Activated naive CD4-positive, alpha-beta T cell treated with anti-CD3 and anti-CD28 coated beads, Interleukin-2, amount 50 U/mL, for 72 hours (primary cell): ENCODE measurements around the gene ACP6. TPM values are rescaled to one million over a fixed set of nuclear protein-coding genes. Genes with fewer than 3 reads are reported as not detected.

Source experiments
- ATAC-seq, 2 donors: fragments of 150-1000 bp; cut with Tn5 transposase; 2 replicates each; pipeline ENCODE4 v1.10.0; 2021; ENCODE audit warnings: mild to moderate bottlenecking in 2 of 2, moderate library complexity in 2 of 2
- DNase-seq, 2 donors: peaks; one replicate each; pipeline ENCODE4 v3.0.0; 2021 to 2022; ENCODE audit warnings: low spot score in 2 of 2
- H3K27ac Mint-ChIP-seq, 2 donors: one replicate each; pipeline ENCODE4 v1.8.0; 2022; ENCODE audit warnings: mild to moderate bottlenecking in 2 of 2, mixed read lengths in 2 of 2
- H3K36me3 Mint-ChIP-seq, 2 donors: one replicate each; pipeline ENCODE4 v1.8.0; 2022; ENCODE audit warnings: mixed read lengths in 2 of 2
- H3K9me3 Mint-ChIP-seq, 2 donors: one replicate each; pipeline ENCODE4 v1.8.0; 2022; ENCODE audit warnings: mixed read lengths in 2 of 2
- total RNA-seq, 2 donors: library from RNA; stranded (reverse); gene quantifications; one replicate each; pipeline ENCODE4 v1.2.3, GENCODE V29; 2022

The ACP6 gene
- total RNA-seq, 2 donors from 2014 or later: 9.0 to 19.6 TPM

DNA sequence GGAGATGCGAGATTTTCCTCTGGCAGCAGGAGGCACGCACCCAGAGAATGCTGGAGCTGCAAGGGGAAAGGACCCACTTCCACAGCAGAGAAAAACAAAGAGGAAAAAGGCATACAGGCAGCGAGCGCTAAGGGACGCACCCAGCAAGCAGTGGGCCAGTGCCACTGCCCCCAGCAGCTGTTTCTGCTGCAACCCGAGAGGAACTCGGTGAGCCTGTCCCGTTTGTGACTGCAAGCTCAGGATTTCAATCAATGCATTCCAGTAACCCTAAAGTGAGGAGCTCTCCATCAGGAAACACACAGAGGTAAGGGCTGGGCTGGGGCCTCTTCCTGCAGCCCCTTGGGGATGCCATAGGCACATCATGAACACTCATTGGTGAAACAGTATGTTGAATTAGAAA lies 58.7 kb downstream of the ACP6 start:
- H3K36me3 Mint-ChIP-seq: peaks cover 23 to 30% of the 10 kb centered on the region in 2 donors
- ATAC-seq (no peak), DNase-seq (no peak)
- no peak overlapping the region for H3K27ac Mint-ChIP-seq
- no peaks in the 10 kb centered on the region for H3K9me3 Mint-ChIP-seq

- H3K27ac Mint-ChIP-seq: no peak overlapping the region
- no peaks in the 10 kb centered on the region for H3K9me3 Mint-ChIP-seq
- ATAC-seq: no peak
- DNase-seq: no peak
- peaks cover 21 to 29% of the 10 kb centered on the region in 2 donors for H3K36me3 Mint-ChIP-seq
These were observed 59.3 kb downstream of the ACP6 start for GRCh38 chr1:147611021-147611426.

- H3K9me3 Mint-ChIP-seq: no peaks in the 10 kb centered on the region
- DNase-seq: no peak
- H3K27ac Mint-ChIP-seq: no peak overlapping the region
- H3K36me3 Mint-ChIP-seq: peaks cover 24 to 32% of the 10 kb centered on the region in 2 donors
- ATAC-seq: no peak
These were observed 61.0 kb downstream of the ACP6 start for GRCh38 chr1:147609358-147609757.

DNA sequence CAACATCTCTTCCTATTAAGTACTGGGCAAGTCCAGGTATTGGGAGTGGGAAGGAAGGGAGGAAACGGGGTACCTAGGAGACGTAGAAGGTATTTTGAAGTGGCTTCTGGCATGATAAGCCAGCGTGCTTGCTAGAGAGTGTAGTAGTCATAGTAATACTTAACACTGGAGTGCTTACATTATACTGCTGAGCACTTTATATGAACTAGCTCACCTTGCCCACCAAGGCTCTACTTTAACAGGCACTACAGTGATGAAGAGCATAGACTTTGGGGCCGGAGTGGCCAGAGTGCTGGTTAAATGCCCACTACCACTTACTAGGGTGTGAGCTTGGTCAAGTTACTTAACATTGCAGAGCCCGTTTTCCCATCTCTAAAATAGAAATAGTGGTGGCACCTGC lies 61.7 kb downstream of the ACP6 start:
- Mint-ChIP-seq H3K36me3 (peaks cover 24 to 27% of the 10 kb centered on the region in 2 donors), H3K27ac (no peak overlapping the region), H3K9me3 (no peaks in the 10 kb centered on the region)
- no peak for ATAC-seq
- no peak for DNase-seq

GRCh38 chr1:147605591-147605990 lies 64.7 kb downstream of the ACP6 start:
- ATAC-seq (no peak), DNase-seq (no peak)
- H3K36me3 Mint-ChIP-seq: peaks cover 26 to 33% of the 10 kb centered on the region in 2 donors
- no peaks in the 10 kb centered on the region for H3K9me3 Mint-ChIP-seq
- no peak overlapping the region for H3K27ac Mint-ChIP-seq

DNA sequence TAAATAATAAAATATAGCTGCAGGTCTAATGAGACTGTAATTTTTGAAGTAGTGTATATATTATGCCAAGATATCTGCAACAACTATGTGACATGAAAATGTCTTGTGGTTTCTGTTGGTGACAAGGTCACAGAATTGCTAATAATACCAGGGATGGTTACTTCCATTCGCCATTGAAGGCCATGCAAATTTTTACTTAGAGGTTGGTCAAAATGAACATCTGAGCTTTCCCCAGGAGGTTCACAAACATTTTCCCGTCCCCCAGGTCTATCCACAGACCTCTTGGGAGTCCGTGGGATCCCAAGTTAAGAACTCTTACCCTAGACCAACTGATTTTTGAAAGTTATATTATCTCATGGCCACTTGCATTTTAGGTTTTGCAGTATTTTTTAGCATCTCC lies 66.3 kb downstream of the ACP6 start:
- peaks cover 28 to 36% of the 10 kb centered on the region in 2 donors for H3K36me3 Mint-ChIP-seq
- DNase-seq: no peak
- no peak overlapping the region for H3K27ac Mint-ChIP-seq
- ATAC-seq: no peak
- H3K9me3 Mint-ChIP-seq: no peaks in the 10 kb centered on the region

GRCh38 chr1:147600119-147601111 lies 69.9 kb downstream of the ACP6 start:
- H3K27ac Mint-ChIP-seq: peak overlapping the region; percentile 84 to 97
- peaks cover 17 to 21% of the 10 kb centered on the region in 2 donors for H3K36me3 Mint-ChIP-seq
- H3K9me3 Mint-ChIP-seq: no peaks in the 10 kb centered on the region
- DNase-seq (no peak), ATAC-seq (peak; percentile 4 to 30)

DNA sequence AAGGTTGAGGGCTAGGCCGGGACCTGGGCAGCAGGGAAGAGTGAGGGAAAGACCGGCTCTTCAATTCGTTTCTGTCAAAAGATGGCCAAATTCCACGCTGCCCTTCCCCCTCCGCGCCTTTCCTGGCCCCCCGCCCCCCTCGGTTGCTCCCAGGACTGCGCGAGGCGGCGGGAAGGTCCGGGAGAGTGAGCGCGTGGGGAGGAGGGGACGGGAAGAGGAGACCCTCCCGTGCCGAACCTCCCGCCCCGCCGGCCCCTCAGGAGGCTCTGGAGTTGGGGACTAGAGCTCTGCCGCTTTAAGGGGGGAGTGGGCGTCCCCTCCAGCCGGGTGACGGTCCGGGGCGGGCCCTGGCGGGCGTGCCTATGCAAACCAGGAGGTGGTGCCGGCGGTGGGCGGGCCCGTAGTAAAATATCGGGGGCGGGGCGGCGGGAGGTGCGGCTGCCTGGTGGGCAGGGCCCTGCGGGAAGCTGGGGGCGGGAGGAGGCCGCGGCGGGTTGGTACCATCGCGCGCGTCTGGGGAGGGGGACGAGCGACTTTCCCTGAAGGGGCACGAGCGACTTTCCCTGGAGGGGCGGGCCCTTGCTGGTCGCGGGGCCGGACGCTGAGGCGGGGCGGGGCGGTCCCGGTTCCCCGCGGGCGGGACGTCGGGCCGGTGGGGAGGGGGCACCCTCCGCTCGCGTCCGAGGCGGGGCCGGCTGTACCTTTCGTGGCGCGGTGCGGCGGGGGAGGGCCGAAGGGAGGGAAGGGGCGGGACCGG lies 70.8 kb downstream of the ACP6 start:
- Mint-ChIP-seq H3K27ac (peak overlapping the region; percentile 69 to 92), H3K9me3 (no peaks in the 10 kb centered on the region), H3K36me3 (peaks cover 10 to 12% of the 10 kb centered on the region in 2 donors)
- DNase-seq (peak; percentile 90 to 97), ATAC-seq (peak; percentile 79 to 86)

GRCh38 chr1:147598621-147599361 lies 71.5 kb downstream of the ACP6 start:
- peak; percentile 18 to 68 for DNase-seq
- Mint-ChIP-seq H3K36me3 (peaks cover 9 to 11% of the 10 kb centered on the region in 2 donors), H3K9me3 (no peaks in the 10 kb centered on the region), H3K27ac (peak overlapping the region; percentile 69 to 92)
- peak; percentile 7 to 18 for ATAC-seq

- Mint-ChIP-seq H3K9me3 (no peaks in the 10 kb centered on the region), H3K27ac (no peak overlapping the region), H3K36me3 (peaks cover 9 to 11% of the 10 kb centered on the region in 2 donors)
- DNase-seq (no peak), ATAC-seq (no peak)
These were observed 73.3 kb downstream of the ACP6 start for GRCh38 chr1:147597010-147597409.

Other genes starting within 250 kb of the ACP6 start
- 10 to 100 TPM; 24.8 to 34.3 TPM for gene BCL9, start 129.0 kb downstream of the ACP6 start, total RNA-seq
- gene GJA5, start 90.1 kb upstream of the ACP6 start, total RNA-seq: not detected
- gene GJA8, start 232.3 kb upstream of the ACP6 start, total RNA-seq: not detected